ENCODE data around the gene RAD50.

- TF ChIP-seq CTCF (IDR thresholded peaks at IDR 0.05) = no peak
- TF ChIP-seq EZH2phosphoT487 (IDR thresholded peaks at IDR 0.05) = no peak
Observed at GRCh38 chr5:132692632-132692967, 135.8 kb downstream of the RAD50 start.
